ENCODE data around the gene GKN2.
"Not testable (repeated sequence)": the region's sequence is repeated elsewhere in the genome, so short reads cannot be mapped to it uniquely, and the experiment has no call there.

Gene GKN2

GRCh38 chr2:68964282-68964681 is 11.6 kb upstream of the GKN2 start:
- DNase-seq (ENCODE audit: low read depth in 2 of 2, low spot score in 1 of 2): no peak

- DNase-seq (ENCODE audit: low read depth in 2 of 2, low spot score in 1 of 2): no peak
These were observed 8.7 kb upstream of the GKN2 start for GRCh38 chr2:68961380-68961779.

DNA sequence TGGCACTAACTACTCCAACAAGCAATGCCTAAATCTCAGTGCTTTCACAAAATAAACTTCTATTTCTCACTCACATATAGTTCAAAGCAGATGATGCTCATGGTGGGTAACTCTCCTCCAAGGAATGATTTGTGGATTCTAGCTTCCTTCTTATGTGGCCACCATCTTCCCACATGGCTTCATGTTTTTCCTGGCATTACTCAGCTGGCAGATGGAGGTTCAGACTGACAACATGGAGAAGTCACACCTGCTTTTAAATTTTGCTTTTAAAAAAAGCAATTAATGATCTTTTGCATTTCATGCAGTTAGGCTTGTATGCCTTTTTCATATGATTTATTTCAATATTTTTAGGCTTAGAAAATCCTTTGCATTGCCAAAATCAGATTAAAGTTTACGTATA is 6.3 kb upstream of the GKN2 start:
- no peak for DNase-seq (ENCODE audit: low read depth in 2 of 2, low spot score in 1 of 2)

GRCh38 chr2:68955432-68955831 is 2.7 kb upstream of the GKN2 start:
- DNase-seq (ENCODE audit: low read depth in 2 of 2, low spot score in 1 of 2): not testable (repeated sequence)

- no peak for DNase-seq (ENCODE audit: low read depth in 2 of 2, low spot score in 1 of 2)
These were observed 794 bp downstream of the GKN2 start for GRCh38 chr2:68951899-68952298.

- DNase-seq (ENCODE audit: low read depth in 2 of 2, low spot score in 1 of 2): no peak
These were observed 4.0 kb downstream of the GKN2 start for GRCh38 chr2:68948710-68949109.

- DNase-seq (ENCODE audit: low read depth in 2 of 2, low spot score in 1 of 2): no peak
These were observed 6.6 kb downstream of the GKN2 start for GRCh38 chr2:68946117-68946516.

DNA sequence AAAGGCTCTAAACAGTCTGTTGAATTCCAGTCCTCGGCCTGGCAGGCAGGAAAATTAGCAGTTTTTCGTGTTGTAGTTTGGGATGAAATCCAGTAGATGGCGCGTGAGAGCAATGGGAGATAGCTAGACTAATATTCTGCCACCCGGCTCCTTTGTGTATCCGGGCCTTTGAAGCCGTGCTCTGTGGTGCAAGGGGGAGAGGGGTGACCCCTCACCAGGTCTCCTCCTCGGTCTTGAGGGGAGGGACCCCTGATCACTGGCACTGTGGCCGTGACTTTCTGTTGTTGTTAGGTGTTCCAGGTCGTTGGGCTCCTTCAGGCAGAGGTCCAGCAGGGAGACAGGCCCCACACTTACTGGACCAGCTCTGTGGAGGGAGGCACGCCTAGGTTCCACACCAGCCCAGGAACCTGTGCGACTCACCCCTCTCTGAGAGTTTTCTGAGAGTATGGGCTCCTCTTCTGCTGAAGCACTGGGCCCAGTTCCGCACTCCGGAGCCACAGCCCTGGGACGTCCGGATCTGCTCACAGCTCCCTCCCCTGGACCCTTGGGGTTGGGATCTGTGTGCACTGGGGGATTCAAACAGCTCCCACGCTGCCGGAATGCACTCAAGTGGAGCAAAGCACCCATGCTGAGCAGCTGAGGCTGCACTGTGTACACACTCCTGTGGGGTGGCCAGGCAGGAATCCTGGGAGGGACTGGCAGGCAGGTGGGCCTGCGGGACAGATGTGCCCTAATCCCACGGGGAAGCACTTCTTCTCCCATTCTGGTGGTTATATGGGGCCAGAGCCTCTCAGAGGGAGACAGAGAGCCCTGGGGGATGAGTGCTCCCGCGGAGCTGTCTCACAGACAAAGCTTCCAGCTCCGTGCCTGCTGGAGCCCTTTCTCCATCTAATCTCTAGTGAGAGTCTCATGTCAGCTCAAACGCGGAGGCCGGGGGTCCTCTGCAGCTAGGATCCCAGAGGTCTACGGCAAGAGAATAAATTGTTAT is 8.8 kb downstream of the GKN2 start:
- DNase-seq (ENCODE audit: low read depth in 2 of 2, low spot score in 1 of 2): peak in 1 of 2 donors; percentile 8

GRCh38 chr2:68942827-68943226 is 9.9 kb downstream of the GKN2 start:
- DNase-seq (ENCODE audit: low read depth in 2 of 2, low spot score in 1 of 2): no peak

GRCh38 chr2:68940369-68940768 is 12.3 kb downstream of the GKN2 start:
- DNase-seq (ENCODE audit: low read depth in 2 of 2, low spot score in 1 of 2): no peak

DNA sequence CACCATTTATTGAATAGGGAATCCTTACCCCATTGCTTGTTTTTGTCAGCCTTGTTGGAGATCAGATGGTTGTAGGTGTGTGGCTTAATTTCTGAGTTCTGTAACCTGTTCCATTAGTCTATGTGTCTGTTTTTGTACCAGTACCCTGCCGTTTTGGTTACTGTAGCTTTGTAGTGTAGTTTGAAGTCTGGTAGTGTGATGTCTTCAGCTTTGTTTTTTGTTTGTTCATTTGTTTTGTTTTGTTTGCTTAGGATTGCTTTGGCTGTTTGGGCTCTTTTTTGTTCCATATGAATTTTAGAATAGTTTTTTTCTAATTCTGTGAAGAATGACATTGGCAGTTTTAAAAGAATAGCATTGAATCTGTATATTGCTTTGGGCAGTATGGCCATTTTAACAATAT is 12.7 kb downstream of the GKN2 start:
- no peak for DNase-seq (ENCODE audit: low read depth in 2 of 2, low spot score in 1 of 2)

DNA sequence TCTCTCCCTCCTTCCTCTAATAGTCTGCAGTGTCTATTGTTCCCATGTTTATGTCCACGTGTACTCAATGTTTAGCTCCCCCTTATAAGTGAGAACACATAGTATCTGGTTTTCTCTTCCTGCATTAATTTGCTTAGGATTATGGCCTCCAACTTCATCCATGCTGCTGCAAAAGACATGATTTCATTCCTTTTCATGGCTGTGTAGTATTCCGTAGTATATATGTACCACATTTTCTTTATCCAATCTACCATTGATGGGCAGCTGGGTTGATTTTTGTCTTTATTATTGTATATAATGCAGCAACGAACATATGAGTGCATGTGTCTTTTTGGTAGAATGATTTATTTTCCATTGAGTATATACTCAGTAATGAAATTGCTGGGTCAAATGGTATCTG is 13.8 kb downstream of the GKN2 start:
- DNase-seq (ENCODE audit: low read depth in 2 of 2, low spot score in 1 of 2): no peak

DNA sequence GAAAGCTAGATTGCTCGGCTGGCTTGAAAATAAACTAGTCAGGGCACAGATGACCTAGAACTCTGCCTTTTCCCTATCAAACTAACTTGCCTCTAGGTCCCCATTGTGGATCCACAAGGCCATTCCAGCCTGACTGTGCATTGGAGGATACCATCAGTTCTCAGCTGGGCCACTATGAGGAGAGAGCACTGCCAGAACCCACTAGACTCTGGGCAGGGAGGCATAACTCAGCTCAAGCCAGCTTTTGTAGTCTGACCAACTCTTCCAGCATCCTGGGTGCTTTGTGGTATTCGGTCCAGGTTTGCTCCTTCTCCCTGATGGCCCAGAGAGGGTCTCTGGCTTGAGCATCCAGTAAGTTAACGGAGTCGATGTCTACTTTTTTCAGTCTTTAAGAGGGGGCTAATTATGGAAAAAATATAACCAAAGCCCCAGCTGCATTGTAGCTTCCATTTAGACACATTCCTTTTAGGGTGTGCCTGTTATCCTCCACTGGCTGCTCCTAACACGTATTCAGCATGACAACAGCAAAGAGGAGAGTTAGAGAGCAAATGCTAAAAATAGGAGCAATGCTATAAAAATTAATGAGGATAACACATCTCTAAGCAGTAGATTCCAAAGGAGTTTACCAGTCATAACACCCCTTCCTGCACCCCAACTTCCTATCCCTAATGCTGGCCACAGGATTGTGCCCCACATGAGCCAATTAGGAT is 15.2 kb downstream of the GKN2 start:
- DNase-seq (ENCODE audit: low read depth in 2 of 2, low spot score in 1 of 2): no peak

DNA sequence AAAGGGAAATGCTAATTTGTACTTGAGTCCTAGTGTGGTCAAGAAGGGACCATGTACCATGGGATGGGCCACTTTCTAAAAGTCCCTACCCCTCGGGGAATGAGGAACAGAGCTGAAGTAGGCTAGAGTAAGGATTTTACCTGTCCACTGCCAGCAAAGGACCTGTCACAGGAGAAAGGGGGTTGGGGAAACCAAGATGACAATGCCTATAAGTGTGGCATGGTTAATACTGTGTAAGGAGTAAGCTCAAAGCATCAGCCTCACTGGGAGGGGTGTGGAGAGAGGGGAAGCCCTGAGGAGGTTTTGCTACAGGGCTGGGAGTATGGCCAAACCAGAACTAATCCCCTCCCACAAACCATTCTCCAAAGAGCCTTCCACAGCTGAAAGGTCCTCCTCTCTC is 15.8 kb downstream of the GKN2 start:
- no peak for DNase-seq (ENCODE audit: low read depth in 2 of 2, low spot score in 1 of 2)

DNA sequence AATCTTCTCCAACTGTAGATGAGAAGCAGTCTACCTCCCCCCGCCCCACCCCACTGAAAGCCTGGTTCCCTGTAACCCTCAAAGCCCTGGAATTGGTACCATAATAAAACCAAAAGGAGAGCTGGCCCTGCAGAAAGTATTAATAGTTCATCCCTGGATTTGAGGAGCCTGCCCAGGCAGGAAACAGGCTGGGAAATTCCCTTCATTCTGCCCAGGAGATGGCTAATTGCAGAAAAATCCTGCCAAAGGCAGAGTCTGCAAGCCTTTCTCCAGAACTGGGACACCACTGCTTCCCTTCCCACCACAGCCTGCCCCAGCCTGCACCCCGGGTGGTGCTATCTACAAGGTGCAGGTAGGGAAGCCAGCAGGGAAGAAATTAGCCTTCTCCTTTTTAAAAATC is 16.3 kb downstream of the GKN2 start:
- no peak for DNase-seq (ENCODE audit: low read depth in 2 of 2, low spot score in 1 of 2)

DNA sequence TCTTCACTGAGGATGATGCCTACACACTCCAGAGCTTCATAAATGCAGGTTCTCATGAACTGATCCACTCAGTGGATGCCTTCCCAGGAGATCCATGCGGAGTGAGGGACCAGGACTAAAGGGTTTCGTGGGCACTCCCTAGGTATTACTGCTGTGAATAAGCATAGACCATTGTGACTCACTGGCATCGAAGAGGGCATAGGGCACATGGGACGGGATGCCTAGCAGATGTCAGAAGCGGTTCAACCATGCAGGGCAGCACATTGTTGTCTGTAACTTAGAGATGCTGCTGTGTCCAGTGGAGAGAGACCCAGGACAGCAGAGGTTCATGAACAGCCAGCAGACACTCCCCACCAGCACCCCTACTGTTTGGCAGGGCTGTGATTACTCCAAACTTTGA is 17.2 kb downstream of the GKN2 start:
- DNase-seq (ENCODE audit: low read depth in 2 of 2, low spot score in 1 of 2): no peak

- DNase-seq (ENCODE audit: low read depth in 2 of 2, low spot score in 1 of 2): no peak
These were observed 18.7 kb downstream of the GKN2 start for GRCh38 chr2:68934021-68934420.

- no peak for DNase-seq (ENCODE audit: low read depth in 2 of 2, low spot score in 1 of 2)
These were observed 20.3 kb downstream of the GKN2 start for GRCh38 chr2:68932402-68932801.

- DNase-seq (ENCODE audit: low read depth in 2 of 2, low spot score in 1 of 2): no peak
These were observed 20.9 kb downstream of the GKN2 start for GRCh38 chr2:68931799-68932198.

GRCh38 chr2:68931149-68931711 is 21.5 kb downstream of the GKN2 start:
- DNase-seq (ENCODE audit: low read depth in 2 of 2, low spot score in 1 of 2): no peak

DNA sequence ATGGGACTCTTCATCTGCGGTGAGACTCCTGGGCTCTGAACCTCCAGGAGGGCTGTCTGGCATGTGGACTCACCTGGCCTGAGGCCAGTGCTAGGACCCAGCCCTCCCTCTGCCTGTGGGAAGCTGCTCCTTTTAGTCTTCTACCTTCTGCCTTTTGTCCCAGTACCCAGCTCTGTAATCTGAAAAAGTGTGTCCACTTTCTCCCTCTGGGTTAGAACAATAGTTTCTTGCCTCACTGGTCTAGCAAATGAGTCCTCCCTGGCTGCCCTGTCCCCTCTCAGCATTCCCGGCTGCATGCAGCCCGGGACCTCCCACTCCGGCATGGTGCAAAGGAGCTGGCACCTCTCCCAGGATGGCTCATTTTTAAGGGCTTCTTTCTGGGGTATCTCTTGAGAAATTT is 25.9 kb downstream of the GKN2 start:
- no peak for DNase-seq (ENCODE audit: low read depth in 2 of 2, low spot score in 1 of 2)

DNA sequence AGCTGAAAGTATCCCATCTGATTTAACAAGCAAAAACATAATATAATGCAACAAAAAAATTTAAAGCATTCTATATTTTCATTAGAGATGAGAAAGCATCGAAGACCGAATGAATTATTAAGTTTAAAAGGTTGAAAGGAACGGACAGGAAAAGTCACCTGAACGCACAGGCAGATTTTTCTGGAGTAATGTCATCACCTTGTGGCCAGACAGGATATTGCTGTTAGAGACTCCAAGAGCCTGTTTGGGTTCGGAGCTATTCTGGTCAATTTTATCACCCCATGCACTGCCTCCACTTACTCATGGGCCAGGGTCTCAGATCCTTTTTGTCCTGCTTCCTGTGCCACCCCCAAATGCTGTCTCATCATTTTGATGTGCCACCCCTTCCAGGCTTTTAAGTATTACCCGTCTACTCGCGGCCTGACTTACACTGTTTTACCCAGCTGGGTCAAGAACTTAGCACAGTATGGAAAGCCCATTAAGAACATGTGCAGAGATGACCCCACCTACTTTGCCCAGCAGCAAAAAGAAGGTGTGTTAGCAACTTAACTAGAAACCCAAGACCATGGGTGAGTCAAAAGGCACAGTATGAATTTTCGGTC is 27.3 kb downstream of the GKN2 start:
- DNase-seq (ENCODE audit: low read depth in 2 of 2, low spot score in 1 of 2): no peak

Data from stimulated activated CD8-positive, alpha-beta memory T cell treated with anti-CD3 and anti-CD28 coated beads, Interleukin-4, amount 100 ng/mL, for 4 hours (primary cell).